T-helper 1 cell treated with Interleukin-12 subunit alpha and Interleukin-12 subunit beta and Interleukin-4 antibody, amounts not matched to agents 30 μg/mL and 1 μg/mL, for 36 hours (primary cell): ENCODE data around the gene HTR1D.
A peak's percentile ranks its signal among the peaks of the same experiment; 100 is the strongest.
"Not testable (repeated sequence)": the region's sequence is repeated elsewhere in the genome, so short reads cannot be mapped to it uniquely, and the experiment has no call there.

Source experiments
- H3K27ac Mint-ChIP-seq: one replicate; pipeline ENCODE4 v1.8.0; 2021; ENCODE audit warnings: mild to moderate bottlenecking, mixed read lengths
- H3K27me3 Mint-ChIP-seq: one replicate; pipeline ENCODE4 v1.8.0; 2021; ENCODE audit warnings: low read depth, mixed read lengths
- H3K36me3 Mint-ChIP-seq: one replicate; pipeline ENCODE4 v1.8.0; 2021; ENCODE audit warnings: low read depth, mixed read lengths
- H3K4me1 Mint-ChIP-seq: one replicate; pipeline ENCODE4 v1.8.0; 2021; ENCODE audit warnings: low read depth, mixed read lengths
- H3K4me3 Mint-ChIP-seq: one replicate; pipeline ENCODE4 v1.8.0; 2021; ENCODE audit warnings: mild to moderate bottlenecking, moderate library complexity, mixed read lengths
- H3K9me3 Mint-ChIP-seq: one replicate; pipeline ENCODE4 v1.8.0; 2021; ENCODE audit warnings: mixed read lengths

Gene HTR1D

GRCh38 chr1:23217421-23218115 is at the start of gene HTR1D:
TSS of gene HTR1D (minus strand) at chr1:23217502. CDS start at chr1:23194219, 23,283 bp downstream.
- Mint-ChIP-seq H3K4me1 (no peaks in the 10 kb centered on the region), H3K9me3 (no peaks in the 10 kb centered on the region), H3K36me3 (no peaks in the 10 kb centered on the region), H3K27ac (no peak within 1 kb of the TSS), H3K4me3 (peak within 1 kb of the TSS; percentile 10), H3K27me3 (peaks cover 78% of the 10 kb centered on the region)

- no peak overlapping the region for H3K4me3 Mint-ChIP-seq
- no peaks in the 10 kb centered on the region for H3K9me3 Mint-ChIP-seq
- H3K27me3 Mint-ChIP-seq = no peaks in the 10 kb centered on the region
- no peaks in the 10 kb centered on the region for H3K36me3 Mint-ChIP-seq
- H3K4me1 Mint-ChIP-seq = no peaks in the 10 kb centered on the region
- no peak overlapping the region for H3K27ac Mint-ChIP-seq
Observed at GRCh38 chr1:23263380-23263887, 46.1 kb upstream of the HTR1D start.

- H3K36me3 Mint-ChIP-seq, H3K9me3 Mint-ChIP-seq, H3K27ac Mint-ChIP-seq, H3K27me3 Mint-ChIP-seq, H3K4me1 Mint-ChIP-seq, H3K4me3 Mint-ChIP-seq: not testable (repeated sequence)
Observed at GRCh38 chr1:23258082-23258481, 40.8 kb upstream of the HTR1D start.

- not testable (repeated sequence) for H3K27me3 Mint-ChIP-seq, H3K9me3 Mint-ChIP-seq, H3K36me3 Mint-ChIP-seq, H3K4me3 Mint-ChIP-seq, H3K27ac Mint-ChIP-seq, H3K4me1 Mint-ChIP-seq
Observed at GRCh38 chr1:23257371-23257770, 40.1 kb upstream of the HTR1D start.

- H3K27me3 Mint-ChIP-seq = peaks cover 6% of the 10 kb centered on the region
- H3K4me1 Mint-ChIP-seq = no peaks in the 10 kb centered on the region
- no peaks in the 10 kb centered on the region for H3K36me3 Mint-ChIP-seq
- H3K4me3 Mint-ChIP-seq = no peak overlapping the region
- no peak overlapping the region for H3K27ac Mint-ChIP-seq
- no peaks in the 10 kb centered on the region for H3K9me3 Mint-ChIP-seq
Observed at GRCh38 chr1:23254584-23254983, 37.3 kb upstream of the HTR1D start.

GRCh38 chr1:23251812-23252211 is 34.5 kb upstream of the HTR1D start:
- H3K4me3 Mint-ChIP-seq = no peak overlapping the region
- H3K27me3 Mint-ChIP-seq = peaks cover 7% of the 10 kb centered on the region
- no peaks in the 10 kb centered on the region for H3K4me1 Mint-ChIP-seq
- no peak overlapping the region for H3K27ac Mint-ChIP-seq
- no peaks in the 10 kb centered on the region for H3K9me3 Mint-ChIP-seq
- no peaks in the 10 kb centered on the region for H3K36me3 Mint-ChIP-seq

GRCh38 chr1:23249787-23250454 is 32.6 kb upstream of the HTR1D start:
- Mint-ChIP-seq H3K27me3 (peaks cover 7% of the 10 kb centered on the region), H3K4me3 (no peak overlapping the region), H3K4me1 (no peaks in the 10 kb centered on the region), H3K27ac (no peak overlapping the region), H3K9me3 (no peaks in the 10 kb centered on the region), H3K36me3 (no peaks in the 10 kb centered on the region)

GRCh38 chr1:23247276-23247675 is 30.0 kb upstream of the HTR1D start:
- peaks cover 7% of the 10 kb centered on the region for H3K27me3 Mint-ChIP-seq
- no peaks in the 10 kb centered on the region for H3K9me3 Mint-ChIP-seq
- H3K4me1 Mint-ChIP-seq = no peaks in the 10 kb centered on the region
- H3K4me3 Mint-ChIP-seq = no peak overlapping the region
- no peaks in the 10 kb centered on the region for H3K36me3 Mint-ChIP-seq
- H3K27ac Mint-ChIP-seq = no peak overlapping the region

- Mint-ChIP-seq H3K9me3 (no peaks in the 10 kb centered on the region), H3K4me3 (no peak overlapping the region), H3K36me3 (no peaks in the 10 kb centered on the region), H3K27me3 (peaks cover 7% of the 10 kb centered on the region), H3K4me1 (no peaks in the 10 kb centered on the region), H3K27ac (no peak overlapping the region)
Observed at GRCh38 chr1:23246274-23246673, 29.0 kb upstream of the HTR1D start.

- Mint-ChIP-seq H3K36me3 (no peaks in the 10 kb centered on the region), H3K9me3 (no peaks in the 10 kb centered on the region), H3K27ac (no peak overlapping the region), H3K4me3 (no peak overlapping the region), H3K4me1 (no peaks in the 10 kb centered on the region), H3K27me3 (no peaks in the 10 kb centered on the region)
Observed at GRCh38 chr1:23244256-23244761, 27.0 kb upstream of the HTR1D start.

- Mint-ChIP-seq H3K27me3 (peaks cover 3% of the 10 kb centered on the region), H3K27ac (no peak overlapping the region), H3K36me3 (no peaks in the 10 kb centered on the region), H3K4me1 (no peaks in the 10 kb centered on the region), H3K9me3 (no peaks in the 10 kb centered on the region), H3K4me3 (no peak overlapping the region)
Observed at GRCh38 chr1:23242414-23242813, 25.1 kb upstream of the HTR1D start.

GRCh38 chr1:23239638-23240295 is 22.5 kb upstream of the HTR1D start:
- Mint-ChIP-seq H3K4me3 (no peak overlapping the region), H3K4me1 (no peaks in the 10 kb centered on the region), H3K9me3 (no peaks in the 10 kb centered on the region), H3K36me3 (no peaks in the 10 kb centered on the region), H3K27ac (no peak overlapping the region), H3K27me3 (peaks cover 4% of the 10 kb centered on the region)

- H3K27ac Mint-ChIP-seq = no peak overlapping the region
- H3K4me3 Mint-ChIP-seq = no peak overlapping the region
- peaks cover 10% of the 10 kb centered on the region for H3K27me3 Mint-ChIP-seq
- H3K36me3 Mint-ChIP-seq = no peaks in the 10 kb centered on the region
- no peaks in the 10 kb centered on the region for H3K9me3 Mint-ChIP-seq
- H3K4me1 Mint-ChIP-seq = no peaks in the 10 kb centered on the region
Observed at GRCh38 chr1:23238565-23238964, 21.3 kb upstream of the HTR1D start.

GRCh38 chr1:23237508-23237907 is 20.2 kb upstream of the HTR1D start:
- H3K27ac Mint-ChIP-seq = no peak overlapping the region
- peaks cover 10% of the 10 kb centered on the region for H3K27me3 Mint-ChIP-seq
- no peaks in the 10 kb centered on the region for H3K9me3 Mint-ChIP-seq
- no peaks in the 10 kb centered on the region for H3K36me3 Mint-ChIP-seq
- no peak overlapping the region for H3K4me3 Mint-ChIP-seq
- no peaks in the 10 kb centered on the region for H3K4me1 Mint-ChIP-seq

GRCh38 chr1:23227806-23228205 is 10.5 kb upstream of the HTR1D start:
- H3K9me3 Mint-ChIP-seq = no peaks in the 10 kb centered on the region
- peaks cover 18% of the 10 kb centered on the region for H3K27me3 Mint-ChIP-seq
- no peaks in the 10 kb centered on the region for H3K36me3 Mint-ChIP-seq
- H3K4me3 Mint-ChIP-seq = no peak overlapping the region
- H3K4me1 Mint-ChIP-seq = no peaks in the 10 kb centered on the region
- H3K27ac Mint-ChIP-seq = no peak overlapping the region
